Neuronal stem cell (in vitro differentiated cells): ENCODE data around the gene MAN2A1.

Experiments used
- DNase-seq: peaks from one replicate; pipeline ENCODE4 v3.0.0-alpha.2; 2013; ENCODE audit warnings: low spot score
- H2AFZ ChIP-seq: one replicate; pipeline ENCODE4 v1.6.1; 2013; ENCODE audit warnings: mild to moderate bottlenecking, low read length, inconsistent platforms
- H2AK5ac ChIP-seq: 2 replicates; pipeline ENCODE4 v1.6.1; 2013; ENCODE audit warnings: low read depth, mild to moderate bottlenecking, inconsistent platforms, low read length, moderate library complexity, mixed read lengths
- H2BK120ac ChIP-seq: 2 replicates; pipeline ENCODE4 v1.6.1; 2013; ENCODE audit warnings: low read depth, mild to moderate bottlenecking, inconsistent platforms, low read length, moderate library complexity, mixed read lengths
- H2BK12ac ChIP-seq: one replicate; pipeline ENCODE4 v1.6.1; 2013; ENCODE audit warnings: low read length, inconsistent platforms
- H2BK15ac ChIP-seq: 2 replicates; pipeline ENCODE4 v1.6.1; 2013; ENCODE audit warnings: mild to moderate bottlenecking, low read length, inconsistent platforms, mixed read lengths
- H2BK5ac ChIP-seq: one replicate; pipeline ENCODE4 v1.6.1; 2013; ENCODE audit warnings: inconsistent platforms, mild to moderate bottlenecking, low read length, moderate library complexity
- H3K14ac ChIP-seq: one replicate; pipeline ENCODE4 v1.6.1; 2013; ENCODE audit warnings: low read length, inconsistent platforms
- H3K18ac ChIP-seq: 2 replicates; pipeline ENCODE4 v1.6.1; 2013; ENCODE audit warnings: low read length, inconsistent platforms
- H3K23ac ChIP-seq: 2 replicates; pipeline ENCODE4 v1.6.1; 2013; ENCODE audit warnings: low read depth, mild to moderate bottlenecking, mixed read lengths, low read length, inconsistent platforms; ENCODE audit not compliant: poor library complexity
- H3K27ac ChIP-seq: replicated peaks from 3 replicates; pipeline ENCODE4 v1.5.1; 2013; ENCODE audit warnings: low read length, inconsistent platforms
- H3K27me3 ChIP-seq, 3 experiments: 2 replicates each; pipeline ENCODE4 v1.6.1; 2013; ENCODE audit warnings: low read length in 3 of 3, mild to moderate bottlenecking in 2 of 3, inconsistent platforms in 1 of 3, low read depth in 1 of 3, mixed read lengths in 1 of 3, moderate library complexity in 1 of 3; ENCODE audit not compliant: control insufficient read depth in 3 of 3, insufficient read depth in 3 of 3
- H3K36me3 ChIP-seq, 2 donors: replicated peaks in 1 of 2; 2 replicates each; pipeline ENCODE4 v1.6.1; 2013; ENCODE audit warnings: low read length in 2 of 2; ENCODE audit not compliant: control insufficient read depth in 2 of 2, insufficient read depth in 2 of 2
- H3K4ac ChIP-seq: 2 replicates; pipeline ENCODE4 v1.6.1; 2013; ENCODE audit warnings: inconsistent platforms, mild to moderate bottlenecking, low read length, moderate library complexity
- H3K4me1 ChIP-seq, 2 donors: 1 replicate in 1 of 2; 2 replicates in 1 of 2; pipeline ENCODE4 v1.6.1; 2013; ENCODE audit warnings: low read length in 2 of 2, low read depth in 1 of 2; ENCODE audit not compliant: control insufficient read depth in 2 of 2, insufficient read depth in 1 of 2
- H3K4me2 ChIP-seq: one replicate; pipeline ENCODE4 v1.6.1; 2013; ENCODE audit warnings: mild to moderate bottlenecking, low read length, inconsistent platforms; ENCODE audit not compliant: insufficient read depth, poor library complexity, severe bottlenecking
- H3K4me3 ChIP-seq, 2 donors: 2 replicates each; pipeline ENCODE4 v1.5.1; 2013; ENCODE audit warnings: low read length in 2 of 2, mild to moderate bottlenecking in 2 of 2, inconsistent platforms in 1 of 2, moderate library complexity in 1 of 2
- H3K79me1 ChIP-seq: one replicate; pipeline ENCODE4 v1.6.1; 2013; ENCODE audit warnings: low read depth, mild to moderate bottlenecking, inconsistent platforms, low read length, moderate library complexity
- H3K9ac ChIP-seq: one replicate; pipeline ENCODE4 v1.6.1; 2013; ENCODE audit warnings: mild to moderate bottlenecking, low read depth, low read length, inconsistent platforms; ENCODE audit not compliant: poor library complexity
- H3K9me3 ChIP-seq, 2 donors: replicated peaks in 1 of 2; 2 replicates each; pipeline versions ENCODE3 to v1.6.1; 2013; ENCODE audit warnings: low read length in 2 of 2, mild to moderate bottlenecking in 2 of 2, inconsistent platforms in 1 of 2, low read depth in 1 of 2, mixed read lengths in 1 of 2, moderate library complexity in 1 of 2; ENCODE audit not compliant: control insufficient read depth in 2 of 2, insufficient read depth in 1 of 2
- H4K8ac ChIP-seq: one replicate; pipeline ENCODE4 v1.6.1; 2013; ENCODE audit warnings: low read depth, mild to moderate bottlenecking, inconsistent platforms, low read length, moderate library complexity
- H4K91ac ChIP-seq: one replicate; pipeline ENCODE4 v1.6.1; 2013; ENCODE audit warnings: low read length, low read depth, mild to moderate bottlenecking, inconsistent platforms; ENCODE audit not compliant: poor library complexity
- WGBS, 2 donors: extraction: QIAGEN DNeasy Blood & Tissue Kit; methylation state at CpG; one replicate each; pipeline ENCODE4 v1.1.7; 2013; ENCODE audit warnings: missing lambda C conversion rate in 2 of 2, mixed read lengths in 1 of 2; ENCODE audit not compliant: insufficient read length in 2 of 2, insufficient replicate concordance in 1 of 2; ENCODE audit errors: extremely low coverage in 2 of 2; 5-methylcytosine and 5-hydroxymethylcytosine counted together

The MAN2A1 gene

DNA sequence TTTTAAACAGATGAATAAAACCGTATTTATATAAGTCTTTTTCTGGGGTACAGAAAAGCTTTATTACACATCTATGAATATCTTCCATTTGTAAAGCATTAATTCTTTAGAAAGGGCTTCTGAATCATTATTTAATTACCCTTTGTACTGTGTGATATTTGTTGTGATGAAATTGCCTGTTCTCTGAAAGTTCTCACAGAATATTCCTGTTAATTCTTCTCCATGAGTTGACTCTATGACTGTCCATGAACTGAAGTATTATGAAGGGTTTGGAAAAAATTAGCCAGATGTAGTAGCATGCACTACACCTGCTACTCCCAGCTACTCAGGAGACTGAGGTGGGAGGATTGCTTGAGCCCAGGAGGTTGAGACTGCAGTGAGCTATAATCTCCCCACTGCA lies 127.0 kb downstream of the MAN2A1 start:
- Histone ChIP-seq H3K9ac (no peak overlapping the region), H3K4me2 (no peak overlapping the region), H3K36me3 (peaks cover 7 to 82% of the 10 kb centered on the region in 2 donors), H4K8ac (no peak overlapping the region), H2AFZ (no peak overlapping the region), H3K79me1 (no peaks in the 10 kb centered on the region), H3K4me1 (no peaks in the 10 kb centered on the region), H4K91ac (no peak overlapping the region), H3K27ac (no peak overlapping the region), H2BK15ac (no peak overlapping the region), H3K4ac (no peak overlapping the region), H3K14ac (no peak overlapping the region), H2BK5ac (no peak overlapping the region), H3K18ac (no peak overlapping the region), H3K23ac (no peak overlapping the region), H2AK5ac (no peak overlapping the region), H3K9me3 (no peaks in the 10 kb centered on the region), H2BK120ac (no peak overlapping the region), H3K4me3 (no peak overlapping the region), H3K27me3 (no peaks in the 10 kb centered on the region), H2BK12ac (no peak overlapping the region)
- WGBS, 2 donors: no CpG with 5 or more reads among the region's 1 CpG
- DNase-seq: no peak

DNA sequence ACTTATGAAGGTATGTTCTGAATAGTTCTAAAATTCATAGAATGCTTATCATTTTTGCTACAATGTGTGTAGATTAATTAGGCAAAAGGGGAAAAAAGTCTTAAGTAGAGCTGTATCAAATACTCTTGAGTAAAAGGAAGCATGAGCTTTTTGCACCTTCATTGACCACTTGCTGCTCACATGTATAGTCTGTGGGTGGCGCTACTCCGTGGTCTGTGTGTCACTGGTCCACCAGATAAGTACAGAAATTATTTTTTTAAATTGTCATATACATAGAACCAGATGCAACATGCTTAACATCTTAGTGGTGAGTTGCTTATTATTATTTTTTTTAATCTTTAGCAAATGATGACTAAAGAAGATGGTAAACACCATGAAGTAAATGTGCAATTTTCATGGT lies 130.2 kb downstream of the MAN2A1 start:
- H3K79me1 ChIP-seq: no peaks in the 10 kb centered on the region
- H3K9ac ChIP-seq: no peak overlapping the region
- H3K23ac ChIP-seq: no peak overlapping the region
- no peak overlapping the region for H2BK5ac ChIP-seq
- no peak overlapping the region for H3K4me2 ChIP-seq
- DNase-seq: no peak
- no peaks in the 10 kb centered on the region for H3K4me1 ChIP-seq
- no peak overlapping the region for H3K4ac ChIP-seq
- H4K8ac ChIP-seq: no peak overlapping the region
- no peak overlapping the region for H3K27ac ChIP-seq
- no peak overlapping the region for H2AFZ ChIP-seq
- H3K9me3 ChIP-seq: no peaks in the 10 kb centered on the region
- H3K4me3 ChIP-seq: no peak overlapping the region
- no peak overlapping the region for H2BK12ac ChIP-seq
- H3K36me3 ChIP-seq: peaks cover 2 to 91% of the 10 kb centered on the region in 2 donors
- no peak overlapping the region for H2AK5ac ChIP-seq
- H3K18ac ChIP-seq: no peak overlapping the region
- WGBS, 2 donors: no CpG with 5 or more reads among the region's 2 CpGs
- H2BK120ac ChIP-seq: no peak overlapping the region
- H2BK15ac ChIP-seq: no peak overlapping the region
- no peak overlapping the region for H3K14ac ChIP-seq
- no peak overlapping the region for H4K91ac ChIP-seq
- no peaks in the 10 kb centered on the region for H3K27me3 ChIP-seq

DNA sequence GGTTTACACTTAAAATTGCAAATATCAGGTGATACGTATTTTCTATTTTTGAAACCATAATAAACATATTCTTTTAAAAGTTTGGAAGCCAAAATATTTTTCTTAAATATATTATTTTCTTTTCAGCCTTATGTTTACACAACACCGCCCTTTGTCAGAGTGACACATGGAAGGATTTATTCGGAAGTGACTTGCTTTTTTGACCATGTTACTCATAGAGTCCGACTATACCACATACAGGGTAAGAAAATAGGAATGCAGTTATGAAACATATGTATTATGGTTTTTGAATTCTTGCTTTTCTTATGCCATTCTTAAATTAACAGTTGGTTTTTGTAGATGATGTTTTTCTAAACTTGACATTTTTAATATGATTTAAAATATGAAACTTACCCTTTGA lies 133.9 kb downstream of the MAN2A1 start:
- no peak overlapping the region for H2AFZ ChIP-seq
- H3K9me3 ChIP-seq: no peaks in the 10 kb centered on the region
- no peak overlapping the region for H2BK5ac ChIP-seq
- H2BK15ac ChIP-seq: no peak overlapping the region
- H3K14ac ChIP-seq: no peak overlapping the region
- no peaks in the 10 kb centered on the region for H3K79me1 ChIP-seq
- H3K9ac ChIP-seq: no peak overlapping the region
- no peak overlapping the region for H3K23ac ChIP-seq
- no peak overlapping the region for H3K18ac ChIP-seq
- H2AK5ac ChIP-seq: no peak overlapping the region
- H3K4me2 ChIP-seq: no peak overlapping the region
- no peak overlapping the region for H2BK120ac ChIP-seq
- no peaks in the 10 kb centered on the region for H3K27me3 ChIP-seq
- no CpG with 5 or more reads among the region's 4 CpGs for WGBS, 2 donors
- no peak overlapping the region for H4K91ac ChIP-seq
- no peak overlapping the region for H3K4ac ChIP-seq
- no peak for DNase-seq
- no peak overlapping the region for H3K27ac ChIP-seq
- H3K4me3 ChIP-seq: no peak overlapping the region
- H2BK12ac ChIP-seq: no peak overlapping the region
- H3K36me3 ChIP-seq: peaks cover 2 to 94% of the 10 kb centered on the region in 2 donors
- no peak overlapping the region for H4K8ac ChIP-seq
- no peaks in the 10 kb centered on the region for H3K4me1 ChIP-seq

DNA sequence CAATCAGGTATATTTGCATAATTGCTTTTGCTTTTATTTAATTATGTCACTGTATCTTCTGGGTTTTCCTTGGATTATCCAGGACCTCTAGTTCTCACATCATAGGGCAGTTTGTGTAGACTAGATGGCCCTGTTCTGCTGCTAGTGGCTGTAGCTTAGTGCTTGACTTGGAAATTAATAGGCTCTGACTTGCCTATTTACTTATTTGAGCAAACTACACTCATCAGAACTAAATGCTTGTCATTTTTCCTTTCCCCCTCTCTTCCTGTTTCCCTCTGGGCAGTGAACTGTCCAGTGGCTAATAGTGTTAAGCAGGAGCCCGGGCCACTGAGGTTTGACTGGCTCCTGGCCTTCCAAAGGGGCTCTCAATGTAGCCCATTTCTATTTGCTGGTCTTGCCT lies 135.7 kb downstream of the MAN2A1 start:
- no peak overlapping the region for H3K18ac ChIP-seq
- H3K14ac ChIP-seq: no peak overlapping the region
- H3K27ac ChIP-seq: no peak overlapping the region
- H3K27me3 ChIP-seq: no peaks in the 10 kb centered on the region
- no peak overlapping the region for H2BK15ac ChIP-seq
- no peak overlapping the region for H4K8ac ChIP-seq
- H3K4me1 ChIP-seq: no peaks in the 10 kb centered on the region
- no peak for DNase-seq
- no peak overlapping the region for H3K23ac ChIP-seq
- no peak overlapping the region for H3K9ac ChIP-seq
- no peak overlapping the region for H2BK12ac ChIP-seq
- H3K79me1 ChIP-seq: no peaks in the 10 kb centered on the region
- no CpG with 5 or more reads among the region's 1 CpG for WGBS, 2 donors
- no peak overlapping the region for H2BK120ac ChIP-seq
- peaks cover 2 to 93% of the 10 kb centered on the region in 2 donors for H3K36me3 ChIP-seq
- no peak overlapping the region for H2AFZ ChIP-seq
- H2BK5ac ChIP-seq: no peak overlapping the region
- H3K4me2 ChIP-seq: no peak overlapping the region
- no peak overlapping the region for H2AK5ac ChIP-seq
- H3K4me3 ChIP-seq: no peak overlapping the region
- no peak overlapping the region for H4K91ac ChIP-seq
- H3K4ac ChIP-seq: no peak overlapping the region
- H3K9me3 ChIP-seq: no peaks in the 10 kb centered on the region
